SKM-1 (cell line): ENCODE results near the gene MBP.

Experiments
- DNase-seq: peaks from one replicate; lab custom pipeline; 2025; ENCODE audit not compliant: unreplicated experiment; lab: John Stamatoyannopoulos, UW

The MBP gene

GRCh38 chr18:77069931-77070330 lies 62.7 kb downstream of the MBP start:
- no peak for DNase-seq

- no peak for DNase-seq
These were observed 63.1 kb downstream of the MBP start for GRCh38 chr18:77069482-77069881.

GRCh38 chr18:77068321-77069312 lies 64.0 kb downstream of the MBP start:
- DNase-seq = no peak

DNA sequence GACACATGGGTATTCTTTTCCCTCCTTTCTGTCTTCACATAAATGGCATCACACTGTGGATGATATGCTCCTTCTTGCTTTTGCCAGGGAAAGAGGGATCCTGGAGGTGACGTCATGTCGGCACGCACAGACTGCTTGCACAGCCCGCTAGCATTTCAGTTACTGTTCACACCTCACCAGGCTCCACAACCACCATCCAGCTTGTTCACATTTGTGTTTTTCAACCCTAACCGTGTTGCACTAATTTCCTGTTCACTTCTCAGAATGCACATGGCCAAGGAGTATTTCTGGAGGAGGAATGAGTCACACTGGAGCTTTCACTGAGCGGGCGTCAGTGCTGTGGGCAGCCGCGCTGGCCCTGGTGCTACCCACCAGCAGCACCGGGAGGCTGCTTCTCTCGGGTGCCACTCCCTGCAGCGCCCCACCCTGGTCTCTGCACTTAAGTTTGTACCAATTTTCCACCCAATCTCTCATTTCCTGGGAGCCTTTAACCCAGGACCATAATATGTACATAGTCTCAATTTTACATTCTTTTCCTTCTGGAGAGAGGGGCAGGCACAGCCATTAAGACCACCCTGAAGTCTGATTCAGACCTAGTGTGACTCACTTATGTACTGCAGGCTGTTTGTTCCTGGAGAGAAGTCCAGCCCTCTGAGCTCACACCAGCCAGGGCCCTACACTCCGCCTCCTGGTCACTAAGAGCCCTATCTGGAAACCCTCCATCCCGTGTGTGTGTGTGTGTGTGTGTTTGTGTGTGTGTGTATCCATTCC lies 65.1 kb downstream of the MBP start:
- DNase-seq = peak; percentile 14

GRCh38 chr18:77066689-77067088 lies 65.9 kb downstream of the MBP start:
- DNase-seq = no peak

DNA sequence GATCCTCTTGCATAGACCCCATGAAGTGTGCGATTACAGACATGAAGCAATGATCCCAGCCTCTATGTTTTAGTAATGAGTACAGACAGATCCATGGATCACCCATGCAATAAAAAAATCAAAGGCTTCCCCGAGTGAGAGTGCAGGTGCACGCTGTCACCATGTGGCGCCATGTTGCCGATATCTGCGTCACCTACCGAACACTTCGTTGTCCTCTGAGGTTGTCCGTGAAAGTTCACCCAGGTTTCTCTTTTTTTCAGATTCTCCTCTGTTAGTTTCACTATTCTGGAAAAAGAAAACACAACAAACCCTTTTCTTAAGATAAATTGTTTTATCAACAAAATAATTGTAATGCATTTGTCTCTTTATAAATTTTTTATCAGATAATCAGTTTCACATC lies 66.5 kb downstream of the MBP start:
- DNase-seq = no peak

DNA sequence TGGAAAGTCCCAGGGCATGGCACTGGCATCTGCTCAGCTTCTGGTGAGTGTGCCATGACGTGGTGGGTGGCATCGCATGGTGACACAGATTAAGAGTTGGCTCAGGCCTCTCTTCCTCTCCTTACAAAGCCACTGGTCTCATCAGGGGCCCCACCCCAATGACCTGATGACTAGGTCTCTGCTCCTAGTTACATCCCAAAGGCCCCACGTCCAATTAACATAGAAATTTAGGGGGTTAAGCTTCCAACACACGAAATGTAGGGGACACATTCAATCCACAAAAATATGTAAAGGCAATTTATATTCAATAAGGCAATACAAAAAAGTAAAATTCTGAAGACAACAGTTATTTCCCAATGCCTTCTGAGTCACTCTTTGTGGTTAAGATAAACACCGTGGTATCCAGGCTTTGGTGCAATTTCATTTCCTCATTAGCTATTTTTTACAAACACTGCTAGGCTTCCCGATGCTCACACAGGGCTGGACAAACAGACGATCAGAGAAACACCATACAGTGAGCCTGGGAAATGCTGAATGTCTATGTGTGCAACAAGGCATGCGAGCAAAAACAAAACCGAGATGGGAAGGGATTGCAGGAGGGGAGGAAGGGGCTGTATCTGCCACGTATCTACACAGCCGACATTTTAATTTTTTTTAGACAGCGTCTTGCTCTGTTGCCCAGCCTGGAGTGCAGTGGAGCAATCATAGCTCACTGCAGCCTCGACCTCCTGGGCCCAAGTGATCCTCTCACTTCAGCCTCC lies 67.2 kb downstream of the MBP start:
- DNase-seq = peak; percentile 93

DNA sequence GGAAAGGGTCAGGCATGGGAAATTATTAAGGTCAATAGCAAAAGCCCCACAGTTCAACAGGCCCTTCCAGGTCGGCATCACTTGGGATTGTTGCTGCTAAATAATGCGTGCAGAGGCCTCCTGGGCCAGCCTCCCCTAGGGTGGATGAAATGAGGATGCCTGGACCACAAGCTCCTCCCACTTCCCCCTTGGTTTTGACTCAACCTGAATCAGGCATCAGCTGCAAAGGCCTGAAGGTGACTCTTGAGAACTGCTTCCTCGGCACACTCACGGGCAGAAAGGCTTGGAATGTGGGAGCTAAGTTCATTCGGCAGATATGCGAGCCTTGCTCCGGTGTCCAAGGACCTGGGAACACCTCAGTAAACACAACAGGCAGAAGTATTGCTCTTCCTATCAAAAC lies 69.3 kb downstream of the MBP start:
- DNase-seq = peak; percentile 45

DNA sequence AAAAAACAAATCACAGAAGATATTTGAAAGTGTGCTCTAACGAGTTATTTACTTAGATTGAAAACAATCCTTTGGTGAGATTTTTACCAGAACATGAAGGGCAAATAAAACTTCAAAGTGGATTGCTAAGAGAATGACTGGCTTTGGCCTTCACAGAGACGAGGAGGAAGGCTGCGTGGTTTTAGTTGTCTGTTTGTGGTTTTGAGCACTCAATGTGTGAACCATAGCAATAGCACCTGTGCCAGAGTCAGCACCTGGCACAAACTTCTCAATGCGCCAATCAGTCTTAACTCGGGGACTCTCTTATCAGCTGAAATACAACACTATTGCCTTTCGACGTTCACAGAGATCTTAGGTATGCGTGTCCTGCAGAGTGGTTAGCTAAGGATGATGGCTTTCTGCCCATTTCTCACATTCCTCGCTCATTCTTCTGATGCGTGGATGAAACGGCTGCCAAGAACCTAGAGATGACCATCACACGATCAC lies 70.0 kb downstream of the MBP start:
- DNase-seq = no peak

DNA sequence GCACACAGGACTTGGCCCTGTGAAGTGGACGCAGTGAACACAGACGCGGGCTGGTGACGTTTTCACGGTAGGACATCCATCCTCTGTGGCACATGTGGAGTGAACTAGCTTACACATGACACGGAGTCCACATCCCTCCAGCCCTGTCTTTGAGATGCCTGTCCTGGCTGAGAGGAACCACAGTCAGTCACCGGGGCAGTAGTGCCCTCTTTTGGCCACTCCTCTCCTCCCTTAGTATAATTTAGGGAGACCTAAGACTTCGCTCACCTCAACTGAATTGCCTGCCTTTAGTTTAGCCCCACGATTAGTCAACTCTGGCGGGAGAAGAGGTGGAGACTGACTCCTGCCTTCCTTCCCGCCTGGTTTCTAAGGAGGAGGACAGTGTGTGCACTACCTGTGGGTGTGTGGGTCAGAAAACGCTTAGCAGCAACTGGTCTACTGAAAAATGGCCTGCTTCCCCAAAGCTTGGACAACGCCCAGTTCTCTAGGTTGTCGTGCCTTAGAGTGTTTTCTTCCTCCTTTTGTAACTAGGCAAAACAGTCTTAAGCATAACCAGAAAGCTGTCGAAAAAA lies 70.6 kb downstream of the MBP start:
- DNase-seq = peak; percentile 32

DNA sequence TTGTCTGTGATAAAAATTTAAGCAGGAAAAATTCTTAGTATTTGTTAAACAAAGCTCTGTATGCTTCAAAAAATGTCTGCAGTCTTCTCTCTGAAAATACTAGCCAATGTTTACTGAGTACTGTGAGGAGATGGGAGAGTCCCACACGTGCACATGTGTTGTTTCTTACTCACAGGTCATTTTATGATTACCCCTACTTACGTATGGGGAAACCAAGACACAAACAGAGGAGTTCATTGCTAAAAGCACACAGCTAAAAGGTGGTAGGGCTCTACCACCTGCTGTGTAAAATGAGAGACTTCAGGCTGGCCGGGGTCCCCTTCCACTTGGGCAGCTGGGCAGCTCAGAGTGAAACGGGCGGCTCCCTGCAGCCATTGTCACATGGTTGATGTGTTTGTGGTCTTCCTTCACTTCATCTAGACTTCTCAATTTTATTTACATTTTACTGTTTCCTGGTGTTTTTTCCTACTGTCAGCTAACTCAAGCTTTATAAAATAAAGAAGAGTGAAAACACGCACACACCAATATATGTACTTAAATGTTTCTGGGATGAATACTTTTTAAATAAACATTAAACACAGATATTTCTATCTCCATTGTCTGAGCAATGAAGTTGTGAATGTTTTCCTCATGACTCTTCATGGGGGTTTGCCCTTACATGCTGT lies 71.2 kb downstream of the MBP start:
- no peak for DNase-seq

- DNase-seq = no peak
These were observed 72.4 kb downstream of the MBP start for GRCh38 chr18:77060151-77060550.

- DNase-seq = peak; percentile 63
These were observed 73.2 kb downstream of the MBP start for GRCh38 chr18:77059294-77059916.

DNA sequence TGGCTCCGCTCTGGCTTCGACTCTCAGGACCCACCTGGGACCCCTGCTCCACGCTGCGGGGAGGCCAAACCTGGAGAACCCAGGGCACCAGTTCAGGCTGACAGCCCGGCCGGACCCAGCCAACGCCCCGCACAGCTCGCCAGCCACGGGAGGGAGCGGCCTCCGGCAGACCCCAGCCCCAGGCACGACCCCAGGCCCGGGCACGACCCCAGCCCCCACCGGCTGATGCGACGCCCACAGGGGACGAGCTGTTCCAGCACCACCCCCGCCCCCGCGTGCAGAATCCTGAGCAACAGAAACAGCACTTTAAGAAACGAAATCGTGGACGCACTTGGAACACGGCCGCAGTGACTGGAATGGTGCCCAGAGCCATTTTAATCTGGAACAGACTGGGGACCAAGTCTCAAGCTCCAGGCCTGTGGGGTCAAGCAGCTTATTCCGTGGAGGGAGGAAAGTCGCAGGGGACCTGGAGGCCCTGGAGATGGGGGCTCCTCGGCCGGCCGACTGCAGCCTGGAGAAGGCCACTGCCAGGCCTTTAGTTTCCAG lies 74.2 kb downstream of the MBP start:
- DNase-seq = no peak

DNA sequence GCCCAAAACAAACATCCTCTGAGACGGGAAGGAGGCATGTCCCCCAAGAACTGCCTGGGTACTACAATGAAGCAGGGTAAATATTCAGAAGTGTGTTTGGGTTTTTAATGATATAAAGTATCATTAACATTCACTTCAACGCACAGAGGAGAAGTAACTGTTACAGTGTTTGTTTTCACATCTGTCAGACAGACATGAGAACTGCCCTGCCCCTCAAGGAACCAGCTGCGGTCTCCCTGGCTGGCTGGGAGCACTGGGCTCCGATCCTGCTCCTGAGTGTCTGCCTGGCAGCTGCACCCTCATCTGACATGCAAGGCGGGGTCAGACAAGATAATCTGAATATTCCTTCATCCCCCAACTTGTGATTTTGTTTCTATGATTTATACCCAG lies 75.6 kb downstream of the MBP start:
- no peak for DNase-seq

- no peak for DNase-seq
These were observed 76.1 kb downstream of the MBP start for GRCh38 chr18:77056344-77057005.

DNA sequence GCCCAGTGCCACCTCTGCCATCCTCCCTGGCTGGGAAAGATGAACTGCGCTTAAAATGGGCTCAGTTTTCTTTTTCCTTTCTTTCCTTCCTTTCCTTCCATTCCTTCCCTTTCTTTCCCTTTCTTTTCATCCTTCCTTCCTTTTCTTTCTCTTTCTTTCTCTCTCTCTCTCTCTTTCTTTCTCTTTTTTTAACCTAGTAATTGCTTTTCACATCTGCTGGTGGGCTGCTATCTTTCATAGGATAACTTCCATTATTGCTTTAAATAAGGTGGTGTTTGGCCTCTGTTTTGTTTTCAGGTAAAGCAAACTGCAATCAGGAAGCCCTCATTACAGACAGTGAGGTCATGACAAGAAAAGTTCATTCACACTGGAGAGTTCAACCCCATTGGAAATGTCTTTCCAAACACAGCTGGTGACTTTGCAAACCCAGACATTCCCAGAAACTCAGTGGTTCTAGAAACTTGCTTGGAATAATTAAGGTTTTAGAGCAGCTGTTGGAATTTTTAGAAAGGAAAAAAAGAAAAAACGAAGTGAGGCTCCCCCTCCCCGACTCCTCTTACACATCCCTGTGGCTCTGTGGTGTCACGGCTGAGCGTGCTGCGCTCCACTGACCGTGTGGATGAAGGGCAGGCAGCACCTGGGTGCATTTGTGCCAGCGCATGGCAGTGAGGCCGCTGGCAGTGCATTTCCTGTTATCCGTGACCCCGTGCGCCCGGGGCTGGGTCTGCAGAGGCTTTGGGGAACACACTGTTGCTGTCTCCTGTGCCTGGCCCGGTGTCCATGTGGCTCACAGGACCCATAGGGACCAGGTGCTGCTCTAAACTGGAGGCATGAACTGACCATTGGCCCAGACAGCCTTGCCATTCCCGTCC lies 76.9 kb downstream of the MBP start:
- peak; percentile 17 for DNase-seq
